NT2/D1 (cell line): ENCODE measurements around the gene SCART1.

Source experiments
- SUZ12 ChIP-seq: IDR thresholded peaks from 2 replicates; pipeline ENCODE4 v1.6.1; 2011; ENCODE audit not compliant: insufficient read length, insufficient read depth; ENCODE audit errors: extremely low read depth
- YY1 ChIP-seq: IDR thresholded peaks from 2 replicates; pipeline ENCODE4 v1.6.1; 2011; ENCODE audit not compliant: insufficient read length, insufficient read depth
- ZNF274 ChIP-seq: IDR thresholded peaks from 2 replicates; pipeline ENCODE4 v1.6.1; 2011; ENCODE audit warnings: mild to moderate bottlenecking, low read depth, low read length

- TF ChIP-seq ZNF274 (no peak), YY1 (no peak), SUZ12 (no peak)
These were observed 8.4 kb upstream of the SCART1 start for GRCh38 chr10:133445268-133445732.
